Ovary (tissue), 9 donors: Measurements from ENCODE around the gene ELAVL3. TPM values are rescaled to one million over a fixed set of nuclear protein-coding genes. Genes with fewer than 3 reads are reported as not detected.
"Not testable (repeated sequence)": the region's sequence is repeated elsewhere in the genome, so short reads cannot be mapped to it uniquely, and the experiment has no call there.

Experiments
- DNase-seq, 5 donors: peaks; one replicate each; pipeline ENCODE4 v3.0.0-alpha.2; 2019 to 2020
- H3K27ac ChIP-seq, 2 donors: fragments of 200-600 bp; one replicate each; pipeline versions ENCODE4 v1.5.1 to v1.8.0; 2019 to 2022
- H3K27me3 ChIP-seq: fragments of 200-600 bp; one replicate; pipeline ENCODE4 v1.8.0; 2022
- H3K36me3 ChIP-seq: fragments of 200-600 bp; sonication (generic); one replicate; pipeline ENCODE4 v1.5.1; 2019
- H3K4me1 ChIP-seq: one replicate; pipeline ENCODE4 v1.8.1; 2013; ENCODE audit warnings: mild to moderate bottlenecking, moderate library complexity; ENCODE audit not compliant: insufficient read depth
- H3K4me3 ChIP-seq: fragments of 200-600 bp; sonication (generic); one replicate; pipeline ENCODE4 v1.5.1; 2017
- H3K9me3 ChIP-seq, 2 donors: fragments of 200-600 bp in 1 of 2; sonication (generic) in 1 of 2; one replicate each; pipeline versions ENCODE4 v1.5.1 to v1.8.1; 2013 to 2019; ENCODE audit warnings: mild to moderate bottlenecking in 1 of 2, moderate library complexity in 1 of 2
- CTCF ChIP-seq, 3 donors: fragments of 450-650 bp in 2 of 3; fragments of 200-600 bp in 1 of 3; IDR thresholded peaks; one replicate each; pipeline versions ENCODE4 v1.5.1 to v1.8.0; 2016 to 2022; ENCODE audit warnings: antibody characterized with exemption in 3 of 3, mild to moderate bottlenecking in 1 of 3
- EP300 ChIP-seq: sonication (generic); formaldehyde crosslinking; IDR thresholded peaks from one replicate; pipeline ENCODE4 v1.6.1; 2017; ENCODE audit warnings: antibody characterized with exemption
- POLR2A ChIP-seq: fragments of 450-650 bp; IDR thresholded peaks from one replicate; pipeline ENCODE4 v1.6.1; 2017; ENCODE audit warnings: antibody characterized with exemption, mild to moderate bottlenecking, moderate library complexity
- WGBS, 3 donors: extraction: QIAGEN DNeasy Blood & Tissue Kit in 1 of 3; methylation state at CpG; one replicate each; pipeline versions ENCODE4 v1.1.5 to v1.1.7; 2013 to 2017; 5-methylcytosine and 5-hydroxymethylcytosine counted together
- intact Hi-C, 4 donors: fragments of 100-400 bp; cut with DNase I; formaldehyde crosslinking; loops; one replicate each; pipeline versions ENCODE4 v1.11.0 to v1.15.1; 2022 to 2023
- polyA plus RNA-seq, 2 donors: library from polyadenylated mRNA; stranded (reverse); fragments of 200-250 nt in 1 of 2; fragments of 350-450 nt in 1 of 2; fragmentation: Illumina TruSeq in 1 of 2; extraction: RNeasy Lipid Tissue Mini Kit (QIAGEN cat#74804) in 1 of 2; gene quantifications; one replicate each; pipeline ENCODE4 v1.2.3, GENCODE V29; 2013 to 2014
- total RNA-seq, 7 donors: library from RNA; depleted of rRNA in 2 of 7; stranded (reverse); fragments of >200 nt in 2 of 7; fragmentation: NEBNext Ultra II Directional in 3 of 7; extraction: Animal tissue kit (Norgen Biotek cat#: 25700) in 3 of 7; gene quantifications; one replicate each; pipeline versions ENCODE4 v1.1.0 to v1.2.4, GENCODE V29; 2016 to 2023
- donor health status: DM: no; HTN: no; CAD: no; lungs with moderate emphysema.
- donor health status: DM: no; HTN: no; CAD: no.
- donor health status: Bipolar disorder and iron deficiency.
- donor health status: DM: yes; HTN: yes; CAD: no.
- donor health status: DM: no; HTN: no; CAD: no.
- donor health status: DM: yes; HTN: yes; CAD: no.

The ELAVL3 gene
- total and polyA plus RNA-seq, 9 donors: not detected

GRCh38 chr19:11408591-11408990, 72.3 kb downstream of the ELAVL3 start:
- DNase-seq: no peak
- no peaks in the 10 kb centered on the region for H3K9me3 ChIP-seq
- H3K4me3 ChIP-seq: no peak overlapping the region
- H3K4me1 ChIP-seq: peaks cover 6% of the 10 kb centered on the region
- intact Hi-C loops: no loop called here
- no peaks in the 10 kb centered on the region for H3K36me3 ChIP-seq
- no peak for TF ChIP-seq CTCF (IDR thresholded peaks at IDR 0.05)
- no peak for TF ChIP-seq POLR2A
- TF ChIP-seq EP300: no peak
- no peaks in the 10 kb centered on the region for H3K27me3 ChIP-seq
- H3K27ac ChIP-seq: no peak overlapping the region
- 82 to 84% (median 83%) methylated on average over 4 of the region's 4 CpGs for WGBS, 3 donors

GRCh38 chr19:11406703-11407236, 74.1 kb downstream of the ELAVL3 start:
- intact Hi-C loops, DNase-seq, H3K36me3 ChIP-seq, H3K9me3 ChIP-seq, H3K27me3 ChIP-seq, H3K4me1 ChIP-seq, H3K4me3 ChIP-seq, H3K27ac ChIP-seq: not testable (repeated sequence)
- 67 to 69% (median 68%) methylated on average over 12 of the region's 12 CpGs for WGBS, 3 donors

GRCh38 chr19:11405846-11406643, 74.8 kb downstream of the ELAVL3 start:
- 9 to 19% (median 13%) methylated on average over 44 of the region's 44 CpGs for WGBS, 3 donors
- Histone ChIP-seq H3K36me3 (no peaks in the 10 kb centered on the region), H3K9me3 (no peaks in the 10 kb centered on the region), H3K4me3 (no peak overlapping the region), H3K4me1 (peaks cover 6% of the 10 kb centered on the region), H3K27me3 (no peaks in the 10 kb centered on the region), H3K27ac (no peak overlapping the region)
- DNase-seq: peak in 2 of 5 donors; percentile 47 to 49
- TF ChIP-seq POLR2A (no peak), CTCF (IDR thresholded peaks at IDR 0.05) (peak in 1 of 3 donors; percentile 43)
- intact Hi-C loops: no loop called here

GRCh38 chr19:11404588-11405222, 76.1 kb downstream of the ELAVL3 start:
- H3K4me3 ChIP-seq: no peak overlapping the region
- intact Hi-C loops: no loop called here
- no peak for DNase-seq
- TF ChIP-seq CTCF (IDR thresholded peaks at IDR 0.05) (no peak), EP300 (no peak), POLR2A (no peak)
- no peaks in the 10 kb centered on the region for H3K27me3 ChIP-seq
- 55 to 56% (median 56%) methylated on average over 9 of the region's 9 CpGs for WGBS, 3 donors
- H3K27ac ChIP-seq: no peak overlapping the region
- no peaks in the 10 kb centered on the region for H3K36me3 ChIP-seq
- H3K9me3 ChIP-seq: no peaks in the 10 kb centered on the region
- peaks cover 6% of the 10 kb centered on the region for H3K4me1 ChIP-seq
